ENCODE data around the gene OR8A1.

Gene OR8A1

GRCh38 chr11:124569697-124570096 is at the start of gene OR8A1:
Gene OR8A1, plus strand, starts transcription at chr11:124569997. Its CDS starts 123 bp downstream, at chr11:124570120.
- TF ChIP-seq CTCF (IDR thresholded peaks at IDR 0.05; ENCODE audit: low read depth, low read length), result no peak
- no peak for DNase-seq (ENCODE audit: extremely low read depth, low read depth)

DNA sequence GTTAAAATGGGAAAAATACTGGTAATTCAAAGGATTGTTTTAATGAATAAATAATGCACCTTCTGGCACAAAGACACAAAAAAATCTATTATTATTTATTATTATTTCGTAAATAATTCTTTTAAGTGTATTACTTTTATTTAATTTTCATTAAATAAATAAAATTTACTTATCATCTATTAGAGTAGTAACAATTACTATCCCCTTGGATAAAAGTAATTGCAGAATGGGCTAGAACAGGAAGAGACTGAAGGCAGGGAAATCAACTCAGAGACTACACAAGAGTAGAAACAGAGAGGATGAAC is 49.3 kb upstream of the OR8A1 start:
- no peak for DNase-seq (ENCODE audit: extremely low read depth, low read depth)
- TF ChIP-seq CTCF (IDR thresholded peaks at IDR 0.05; ENCODE audit: low read depth, low read length), result no peak

GRCh38 chr11:124533626-124534025 is 36.2 kb upstream of the OR8A1 start:
- no peak for TF ChIP-seq CTCF (IDR thresholded peaks at IDR 0.05; ENCODE audit: low read depth, low read length)
- no peak for DNase-seq (ENCODE audit: extremely low read depth, low read depth)

DNA sequence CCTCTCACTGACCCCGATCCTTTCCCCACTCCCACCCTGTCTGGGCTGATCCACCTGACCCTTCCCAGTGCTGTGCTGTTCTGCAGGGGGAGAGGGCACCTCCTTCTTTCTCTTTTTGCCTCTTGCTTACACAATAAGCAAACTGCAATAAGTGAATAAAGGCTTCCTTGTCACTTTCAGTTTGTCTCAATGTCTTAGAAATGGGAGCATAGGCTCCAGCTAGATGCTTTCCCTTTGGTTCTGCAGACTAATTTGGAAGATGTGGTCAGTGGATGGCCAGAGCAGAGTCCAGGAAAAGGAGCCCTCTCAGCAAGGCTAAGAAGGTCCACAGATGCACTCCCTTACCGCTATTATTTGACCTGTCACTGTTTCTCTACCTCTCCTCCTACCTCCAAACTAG is 35.7 kb upstream of the OR8A1 start:
- DNase-seq (ENCODE audit: extremely low read depth, low read depth), result no peak
- TF ChIP-seq CTCF (IDR thresholded peaks at IDR 0.05; ENCODE audit: low read depth, low read length), result no peak

GRCh38 chr11:124535552-124536232 is 34.1 kb upstream of the OR8A1 start:
- no peak for DNase-seq (ENCODE audit: extremely low read depth, low read depth)
- no peak for TF ChIP-seq CTCF (IDR thresholded peaks at IDR 0.05; ENCODE audit: low read depth, low read length)

DNA sequence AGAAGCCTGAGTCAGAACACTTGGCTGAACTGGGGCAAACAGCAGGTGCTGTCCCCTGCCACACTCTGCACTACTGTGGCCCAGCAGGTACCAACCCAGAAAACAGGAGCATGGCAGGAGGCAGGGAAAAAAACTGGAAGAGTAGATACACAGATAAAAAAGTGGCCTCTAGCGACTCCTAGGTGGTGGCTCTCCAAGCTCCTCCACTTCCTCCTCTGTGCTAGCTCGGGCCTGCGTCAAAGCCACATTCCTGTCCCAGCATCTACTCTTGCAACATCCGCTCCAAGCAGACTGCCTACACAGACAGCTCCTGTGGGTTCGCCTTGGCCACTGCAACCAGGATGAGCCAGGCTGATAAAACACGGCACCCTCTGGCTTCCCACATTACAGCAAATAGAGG is 33.3 kb upstream of the OR8A1 start:
- no peak for TF ChIP-seq CTCF (IDR thresholded peaks at IDR 0.05; ENCODE audit: low read depth, low read length)
- DNase-seq (ENCODE audit: extremely low read depth, low read depth), result no peak

- no peak for TF ChIP-seq CTCF (IDR thresholded peaks at IDR 0.05; ENCODE audit: low read depth, low read length)
- DNase-seq (ENCODE audit: extremely low read depth, low read depth), result no peak
Observed at GRCh38 chr11:124538019-124538418, 31.8 kb upstream of the OR8A1 start.
